HG02623 (cell line): ENCODE measurements around the gene TTI1.
A peak's percentile ranks its signal among the peaks of the same experiment; 100 is the strongest.

Source experiments
- ATAC-seq: cut with Tn5 transposase; IDR thresholded peaks from one replicate; pipeline ENCODE4 v1.9.1; 2021; ENCODE audit warnings: moderate library complexity; ENCODE audit not compliant: unreplicated experiment

TTI1 gene

GRCh38 chr20:38033330-38034107, at the start of gene TTI1, which contains the start of gene RPRD1B:
TSS of gene TTI1 (minus strand) at chr20:38033456. CDS start at chr20:38013816, 19,640 bp downstream.
TSS of gene RPRD1B (plus strand) at chr20:38033746. CDS start at chr20:38033948, 202 bp downstream.
- ATAC-seq, result peak; percentile 66

DNA sequence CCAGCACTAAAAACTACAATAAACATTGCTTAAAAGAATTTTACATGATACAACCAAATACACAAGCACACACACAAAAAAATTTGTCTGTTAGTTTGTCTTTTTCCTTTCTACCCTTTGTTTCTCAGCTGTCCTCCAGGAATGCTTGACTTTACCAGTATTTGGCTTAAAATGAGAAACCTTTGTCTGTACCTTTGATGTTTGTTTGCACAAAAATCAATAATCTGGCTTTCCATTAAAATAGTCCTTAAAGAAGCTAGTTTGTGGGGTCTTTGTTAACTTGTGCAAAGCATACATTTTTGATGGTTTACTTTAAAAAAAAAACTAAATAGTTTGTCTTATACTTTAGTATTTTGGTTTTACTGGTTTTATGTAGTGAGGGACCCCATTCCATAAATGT, 49.6 kb upstream of the TTI1 start:
- ATAC-seq, result no peak

DNA sequence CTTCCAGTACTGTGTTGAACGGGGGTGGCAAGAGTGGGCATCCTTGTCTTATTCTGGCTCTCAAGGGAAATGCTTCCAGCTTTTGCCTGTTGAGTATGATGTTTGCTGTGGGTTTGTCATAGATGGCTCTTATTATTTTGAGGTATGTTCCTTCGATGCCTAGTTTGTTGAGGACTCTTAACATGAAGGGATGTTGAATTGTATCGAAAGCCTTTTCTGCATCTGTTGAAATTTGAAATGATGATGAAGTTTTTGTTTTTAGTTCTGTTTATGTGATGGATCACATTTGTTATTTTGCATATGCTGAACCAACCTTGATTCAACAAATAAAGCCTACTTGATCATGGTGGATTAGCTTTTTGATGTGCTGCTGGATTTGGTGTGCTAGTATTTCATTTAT, 48.3 kb upstream of the TTI1 start:
- no peak for ATAC-seq

DNA sequence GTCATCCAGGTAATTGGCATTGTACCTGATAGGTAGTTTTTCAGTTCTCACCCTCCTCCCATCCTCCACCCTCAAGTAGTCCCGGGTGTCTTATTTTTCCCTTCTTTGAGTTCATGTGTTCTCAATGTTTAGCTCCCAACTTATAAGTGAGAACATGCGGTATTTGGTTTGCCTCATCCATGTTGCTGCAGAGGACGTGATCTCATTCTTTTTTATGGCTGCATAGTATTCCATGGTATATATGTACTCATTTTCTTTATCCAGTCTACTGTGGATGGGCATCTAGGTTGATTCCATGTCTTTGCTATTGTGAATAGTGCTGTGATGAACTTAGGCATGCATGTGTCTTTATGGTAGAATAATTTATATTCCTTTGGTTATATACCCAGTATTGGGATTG, 46.1 kb upstream of the TTI1 start:
- ATAC-seq, result no peak

DNA sequence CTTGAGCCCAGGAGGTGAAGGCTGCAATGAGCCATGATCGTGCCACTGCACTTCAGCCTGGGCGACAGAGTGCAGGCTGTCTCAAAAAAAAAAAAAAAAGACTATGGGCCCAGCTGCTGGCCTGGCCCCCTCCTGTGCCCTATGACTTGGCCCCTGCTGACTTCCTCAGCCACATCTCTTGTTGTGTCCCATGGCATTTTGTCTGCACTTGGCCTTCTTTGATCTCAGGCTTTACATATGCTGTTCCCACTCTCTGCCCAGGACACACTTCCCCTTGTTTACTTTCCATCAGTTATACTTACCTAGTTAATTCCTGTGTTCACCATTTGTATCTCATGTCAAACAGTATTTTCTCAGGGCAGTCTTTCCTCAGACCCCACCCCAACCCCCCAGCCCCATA, 44.8 kb upstream of the TTI1 start:
- no peak for ATAC-seq

DNA sequence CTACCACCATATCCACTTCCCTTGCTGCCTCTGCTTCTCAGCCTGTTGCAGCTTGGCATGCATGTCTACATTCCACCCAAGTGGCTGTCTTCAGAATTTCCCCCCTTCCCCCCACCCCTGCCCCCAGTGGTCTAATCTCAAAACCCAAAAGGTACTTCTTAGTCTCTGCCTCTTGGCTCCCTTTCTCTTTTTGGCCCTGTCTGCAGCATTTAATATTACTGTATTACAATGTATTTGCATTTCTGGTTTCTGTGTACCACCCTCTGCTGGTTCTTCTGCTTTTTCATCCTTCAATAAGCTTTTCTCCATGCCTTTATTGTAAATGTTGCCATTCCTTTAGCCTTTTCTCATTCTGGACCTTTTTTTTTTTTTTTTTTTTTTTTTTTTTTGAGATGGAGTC, 43.3 kb upstream of the TTI1 start:
- ATAC-seq, result no peak

- no peak for ATAC-seq
Measured at GRCh38 chr20:38075161-38075998, 42.1 kb upstream of the TTI1 start.

GRCh38 chr20:38073307-38074071, 40.2 kb upstream of the TTI1 start:
- ATAC-seq, result no peak

DNA sequence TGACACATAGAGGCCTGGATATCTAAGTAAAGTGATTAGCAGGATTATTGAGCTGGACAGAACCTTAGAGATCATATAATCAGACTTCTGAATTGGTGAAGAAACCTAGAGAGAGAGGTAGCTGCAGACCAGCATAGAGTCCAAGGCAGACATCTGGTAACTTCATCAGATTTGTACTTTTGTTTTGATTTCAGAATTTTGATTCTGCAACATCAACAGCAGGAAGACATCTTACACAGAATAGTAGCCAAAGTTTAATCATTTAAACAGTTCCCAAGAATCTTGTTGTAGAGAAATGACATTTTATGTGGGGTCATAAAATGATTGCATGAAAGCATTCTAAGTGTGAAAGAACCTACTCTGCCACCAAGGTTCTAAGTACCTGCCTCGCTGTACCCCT, 39.6 kb upstream of the TTI1 start:
- ATAC-seq, result no peak

DNA sequence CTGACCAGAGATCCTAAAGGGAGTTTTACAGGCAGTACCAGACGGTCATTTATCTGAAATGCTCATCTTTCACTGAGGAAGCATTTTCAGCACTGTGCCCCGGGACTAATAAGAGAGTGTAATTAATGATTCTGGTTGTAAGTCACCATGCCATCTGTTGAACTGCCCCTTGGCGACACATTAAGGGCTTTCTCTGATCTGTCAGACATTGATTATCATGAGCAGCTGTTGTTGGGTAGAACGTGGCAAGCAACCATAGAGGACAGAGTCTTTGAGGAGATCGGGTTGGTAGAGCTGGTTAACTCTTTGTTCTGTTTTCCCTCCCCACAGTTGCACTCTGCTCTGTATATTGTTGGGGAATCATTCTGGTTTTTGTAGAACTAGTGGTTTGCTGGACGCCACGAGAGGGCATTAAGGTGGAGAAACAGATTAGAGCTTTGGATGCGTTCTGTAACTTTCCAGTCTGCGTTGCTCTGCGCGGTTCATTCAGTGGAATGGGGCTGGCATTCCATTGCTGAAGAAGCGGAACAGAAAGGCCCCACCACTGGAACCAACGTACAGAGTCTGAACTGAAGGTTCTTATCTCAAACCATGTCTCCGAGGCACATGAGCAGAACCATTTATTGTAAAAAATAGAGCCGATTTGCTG, 34.6 kb upstream of the TTI1 start:
- no peak for ATAC-seq

DNA sequence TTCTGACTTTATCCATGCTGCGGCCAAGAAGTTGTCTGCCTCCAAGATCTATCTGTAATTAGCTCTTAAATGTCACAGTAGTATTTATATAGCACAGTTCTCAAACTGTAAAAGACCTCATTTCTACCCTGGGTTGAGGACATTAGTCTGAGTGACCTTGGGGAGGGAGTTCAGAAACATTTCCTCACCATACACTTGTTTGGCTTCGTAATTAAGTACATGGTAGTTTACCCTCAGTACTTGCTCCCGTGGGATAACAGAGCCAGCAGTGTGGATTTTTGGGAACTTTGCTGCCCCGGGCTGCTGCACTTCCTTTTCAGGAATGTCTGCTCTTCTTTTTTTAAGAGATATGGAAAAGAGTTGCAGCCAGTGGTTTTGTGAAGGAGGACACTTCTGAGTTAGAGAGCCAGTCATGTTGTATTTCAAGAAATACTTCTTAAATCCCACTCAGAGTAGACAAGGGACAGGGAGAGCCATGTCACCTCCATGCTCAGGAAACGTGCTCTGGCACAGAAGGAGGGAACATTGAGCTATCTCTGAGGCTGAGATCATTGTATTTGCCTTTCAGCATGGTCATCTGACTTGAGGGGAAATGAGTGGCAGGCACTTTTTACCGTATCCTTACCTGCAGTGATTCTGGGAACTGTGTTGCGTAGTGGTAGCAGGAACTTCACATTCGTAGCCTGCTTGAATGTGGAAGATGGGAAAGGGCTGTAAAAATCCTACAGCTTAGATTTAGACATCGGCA, 33.9 kb upstream of the TTI1 start:
- no peak for ATAC-seq

- no peak for ATAC-seq
Measured at GRCh38 chr20:38065764-38066375, 32.6 kb upstream of the TTI1 start.

DNA sequence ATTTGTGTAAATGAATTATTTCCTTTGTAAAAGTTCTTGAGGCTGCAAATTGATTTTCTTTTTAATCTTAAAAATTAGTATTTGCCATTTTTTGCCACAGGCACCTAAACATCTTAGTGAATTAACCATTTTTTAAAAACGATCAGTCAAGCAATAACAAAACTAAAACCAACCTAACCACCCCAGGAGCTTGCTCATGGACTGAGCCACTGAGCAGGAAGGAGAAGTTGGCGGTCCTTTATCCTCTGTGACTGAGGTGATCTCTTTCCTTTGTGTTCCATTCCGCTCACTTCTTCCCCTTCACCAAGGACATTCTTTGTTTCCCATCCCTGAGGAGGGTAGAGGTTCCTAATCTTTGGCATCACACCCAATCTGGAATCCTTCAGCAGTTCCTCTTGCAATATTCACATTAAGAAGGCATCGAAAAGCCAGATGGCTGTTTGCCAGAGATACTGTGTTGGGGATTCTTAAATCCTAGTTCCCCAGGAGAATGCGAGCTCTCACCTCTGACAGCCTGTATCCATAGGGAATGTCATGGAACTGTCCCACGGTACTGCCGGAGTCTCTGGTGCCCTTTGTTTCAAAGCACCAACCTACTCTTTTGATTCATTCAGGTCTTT, 30.8 kb upstream of the TTI1 start:
- no peak for ATAC-seq

- ATAC-seq, result no peak
Measured at GRCh38 chr20:38062890-38063289, 29.6 kb upstream of the TTI1 start.

DNA sequence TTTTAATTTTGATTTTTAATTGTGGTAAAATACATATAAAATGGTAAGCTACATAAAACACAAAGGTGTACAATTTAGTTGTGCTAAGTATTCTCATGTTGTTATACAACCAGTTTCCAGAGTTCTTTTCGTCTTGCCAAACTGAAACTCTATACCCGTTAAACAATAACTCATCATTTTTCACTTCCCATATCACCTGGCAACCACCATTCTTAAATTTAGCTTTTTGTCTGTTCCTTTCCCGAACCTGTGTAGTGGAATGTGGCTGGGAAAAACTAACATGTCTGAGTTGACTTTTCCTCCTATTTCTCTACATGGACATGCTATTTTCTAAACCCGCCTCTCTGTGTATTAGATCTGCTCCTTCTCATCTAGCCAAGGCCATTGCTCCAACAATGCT, 27.9 kb upstream of the TTI1 start:
- no peak for ATAC-seq

DNA sequence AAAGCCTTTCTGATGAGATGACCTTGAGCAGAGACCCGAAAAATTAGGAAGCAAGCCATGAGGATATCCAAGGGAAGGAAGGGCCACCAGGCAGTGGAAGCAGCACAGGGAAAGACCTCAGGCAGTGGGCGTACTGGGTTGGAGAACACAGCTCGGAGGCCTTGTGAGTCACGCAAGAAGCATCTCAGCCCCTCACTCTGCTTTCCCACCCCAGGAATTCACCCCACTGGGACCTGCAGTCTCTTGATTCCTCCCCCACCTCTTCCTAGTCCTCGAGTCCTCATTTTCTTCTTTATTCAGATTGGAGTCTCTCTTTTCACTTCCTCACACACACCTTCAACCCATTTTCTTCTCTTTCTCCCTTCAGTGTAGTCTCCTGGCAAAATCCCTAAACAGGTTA, 27.3 kb upstream of the TTI1 start:
- no peak for ATAC-seq

- no peak for ATAC-seq
Measured at GRCh38 chr20:38059832-38060231, 26.6 kb upstream of the TTI1 start.

DNA sequence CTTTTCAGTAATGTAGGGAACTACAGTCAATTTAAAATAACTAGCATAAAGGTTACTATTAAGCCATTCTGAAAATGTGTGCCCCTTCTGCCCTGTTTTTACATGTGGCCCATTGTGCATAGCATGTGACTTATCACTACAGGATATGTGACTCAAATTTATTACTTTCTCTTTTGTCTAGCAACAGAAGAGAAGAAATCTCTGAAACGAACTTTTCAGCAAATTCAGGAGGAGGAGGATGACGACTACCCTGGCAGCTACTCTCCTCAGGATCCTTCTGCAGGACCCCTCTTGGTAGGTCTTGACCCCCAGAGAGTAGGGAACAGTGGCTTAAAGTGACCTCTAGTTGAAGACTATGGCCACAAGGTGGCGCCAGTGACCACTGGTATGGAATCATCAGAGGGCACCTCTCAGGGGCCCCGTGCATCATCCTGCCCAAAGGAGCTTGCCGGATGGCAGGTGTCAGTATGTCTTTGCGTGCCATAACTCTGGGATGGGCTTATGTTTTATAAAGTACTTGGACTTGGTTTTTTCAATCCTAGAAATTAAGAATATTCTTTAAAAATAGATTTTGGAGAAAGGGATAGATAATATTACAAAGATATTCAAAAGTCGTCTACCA, 24.2 kb upstream of the TTI1 start:
- no peak for ATAC-seq

- ATAC-seq, result no peak
Measured at GRCh38 chr20:38055848-38056247, 22.6 kb upstream of the TTI1 start.
